Stimulated activated naive CD4-positive, alpha-beta T cell (primary cell): ENCODE data around the gene POPDC2.

Source experiments
- DNase-seq, 6 experiments: peaks; one replicate each; lab custom pipeline; 2025; lab: John Stamatoyannopoulos, UW

The POPDC2 gene

GRCh38 chr3:119639494-119640350 lies 20.7 kb downstream of the POPDC2 start:
- DNase-seq: no peak

- no peak for DNase-seq
These were observed 22.5 kb downstream of the POPDC2 start for GRCh38 chr3:119637679-119638477.

GRCh38 chr3:119636891-119637611 lies 23.3 kb downstream of the POPDC2 start:
- DNase-seq: no peak

- no peak for DNase-seq
These were observed 24.1 kb downstream of the POPDC2 start for GRCh38 chr3:119636249-119636648.

GRCh38 chr3:119635719-119636118 lies 24.7 kb downstream of the POPDC2 start:
- DNase-seq: no peak

GRCh38 chr3:119632829-119633228 lies 27.6 kb downstream of the POPDC2 start:
- DNase-seq: no peak

GRCh38 chr3:119632216-119632615 lies 28.2 kb downstream of the POPDC2 start:
- no peak for DNase-seq

GRCh38 chr3:119631516-119631915 lies 28.9 kb downstream of the POPDC2 start:
- no peak for DNase-seq

- no peak for DNase-seq
These were observed 29.5 kb downstream of the POPDC2 start for GRCh38 chr3:119630880-119631329.

- no peak for DNase-seq
These were observed 30.1 kb downstream of the POPDC2 start for GRCh38 chr3:119630128-119630879.

GRCh38 chr3:119628816-119629445 lies 31.5 kb downstream of the POPDC2 start:
- no peak for DNase-seq

GRCh38 chr3:119628390-119628789 lies 32.0 kb downstream of the POPDC2 start:
- no peak for DNase-seq

GRCh38 chr3:119627461-119627860 lies 32.9 kb downstream of the POPDC2 start:
- DNase-seq: no peak

- DNase-seq: no peak
These were observed 34.2 kb downstream of the POPDC2 start for GRCh38 chr3:119626196-119626595.

- DNase-seq: no peak
These were observed 34.8 kb downstream of the POPDC2 start for GRCh38 chr3:119625451-119626153.

- DNase-seq: no peak
These were observed 36.2 kb downstream of the POPDC2 start for GRCh38 chr3:119624002-119624720.

- no peak for DNase-seq
These were observed 39.5 kb downstream of the POPDC2 start for GRCh38 chr3:119620899-119621298.

- no peak for DNase-seq
These were observed 41.3 kb downstream of the POPDC2 start for GRCh38 chr3:119619094-119619493.

- no peak for DNase-seq
These were observed 44.3 kb downstream of the POPDC2 start for GRCh38 chr3:119616056-119616455.

- no peak for DNase-seq
These were observed 46.5 kb downstream of the POPDC2 start for GRCh38 chr3:119613872-119614271.
